ENCODE results near the gene CDKN2AIP. TPM values are rescaled to one million over a fixed set of nuclear protein-coding genes. Genes with fewer than 3 reads are reported as not detected.
"Not testable (repeated sequence)": the region's sequence is repeated elsewhere in the genome, so short reads cannot be mapped to it uniquely, and the experiment has no call there.

The CDKN2AIP gene
- total RNA-seq, 1 donor from 2014 or later, result 10.6 TPM

- peak; percentile 82 for ATAC-seq
- DNase-seq (ENCODE audit: missing footprints), result peak; percentile 91
- intact Hi-C loops (cut with DNase I), result loop anchor here (1.0 to 5.0 kb wide), 3 partner anchors 130 to 695 kb away; partner anchors contain the start of genes RWDD4 and TRAPPC11
These were observed 27.7 kb downstream of the CDKN2AIP start for GRCh38 chr4:183471946-183472708.

DNA sequence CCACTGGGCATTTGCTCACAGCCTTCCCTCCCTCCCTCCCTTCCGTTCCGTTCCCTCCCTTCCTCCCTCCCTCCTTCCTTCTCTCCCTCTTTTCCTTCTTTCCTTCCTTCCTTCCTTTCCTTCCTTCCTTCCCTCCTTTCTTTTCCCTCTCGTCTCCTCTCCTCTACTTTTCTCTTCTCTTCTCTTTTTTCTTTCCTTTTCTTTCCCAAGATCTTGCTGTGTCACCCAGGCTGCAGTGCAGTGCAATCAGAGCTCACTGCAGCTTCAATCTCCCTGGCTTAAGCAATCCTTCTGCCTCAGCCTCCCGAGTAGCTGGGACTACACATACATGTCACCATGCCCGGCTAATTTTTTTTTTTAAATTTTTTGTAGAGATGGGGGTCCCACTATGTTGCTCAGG lies 33.7 kb downstream of the CDKN2AIP start:
- no peak for ATAC-seq
- intact Hi-C loops (cut with DNase I), result no loop called here
- DNase-seq (ENCODE audit: missing footprints), result no peak

DNA sequence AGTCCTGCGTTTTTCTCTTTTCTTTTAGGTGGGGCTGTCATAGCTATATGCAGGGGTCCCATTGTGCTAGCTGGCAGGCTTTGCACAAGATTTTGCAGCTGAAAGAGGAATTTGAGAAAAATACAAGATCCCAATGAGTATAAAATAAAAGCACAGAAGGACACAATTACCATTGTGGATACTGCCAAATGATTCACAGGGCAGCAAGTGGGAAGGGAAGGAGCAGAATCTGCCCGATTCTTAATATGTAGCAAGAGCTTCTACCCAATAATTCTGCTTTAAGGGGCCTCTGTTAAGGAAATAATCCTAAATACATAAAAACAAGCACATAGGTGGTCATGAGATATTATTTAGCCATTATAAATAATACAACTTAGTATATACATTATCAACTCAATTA lies 34.5 kb downstream of the CDKN2AIP start:
- DNase-seq (ENCODE audit: missing footprints), result no peak
- intact Hi-C loops (cut with DNase I), result no loop called here
- no peak for ATAC-seq

GRCh38 chr4:183482515-183483095 lies 38.2 kb downstream of the CDKN2AIP start:
- ATAC-seq; intact Hi-C loops (cut with DNase I); DNase-seq (ENCODE audit: missing footprints): not testable (repeated sequence)

- intact Hi-C loops (cut with DNase I), result no loop called here
- ATAC-seq, result no peak
- no peak for DNase-seq (ENCODE audit: missing footprints)
These were observed 39.6 kb downstream of the CDKN2AIP start for GRCh38 chr4:183483997-183484396.

- ATAC-seq, result no peak
- intact Hi-C loops (cut with DNase I), result no loop called here
- DNase-seq (ENCODE audit: missing footprints), result no peak
These were observed 41.1 kb downstream of the CDKN2AIP start for GRCh38 chr4:183485411-183486160.

DNA sequence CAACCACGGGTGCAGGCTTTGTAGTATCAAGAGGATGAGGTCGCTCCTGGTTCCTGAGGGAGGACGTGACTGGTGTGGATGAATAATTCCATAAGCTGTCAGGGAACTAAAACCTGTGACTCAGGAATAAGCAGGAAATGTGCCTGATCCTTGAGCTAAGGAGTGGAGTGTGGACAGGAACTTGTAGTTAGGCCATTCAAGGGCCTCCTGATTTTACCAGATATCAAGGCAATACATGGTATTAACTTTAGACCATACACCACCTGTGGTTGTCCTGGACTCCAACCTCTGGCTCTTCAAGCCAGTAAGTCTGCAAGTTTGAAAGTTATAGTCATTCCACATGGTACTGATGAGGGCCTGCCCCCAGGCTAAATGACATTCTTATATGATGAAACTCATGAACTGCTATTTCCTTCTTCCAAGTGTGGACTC lies 48.4 kb downstream of the CDKN2AIP start:
- intact Hi-C loops (cut with DNase I), result no loop called here
- DNase-seq (ENCODE audit: missing footprints), result no peak
- ATAC-seq, result no peak

GRCh38 chr4:183493246-183493645 lies 48.8 kb downstream of the CDKN2AIP start:
- intact Hi-C loops (cut with DNase I), result no loop called here
- no peak for ATAC-seq
- no peak for DNase-seq (ENCODE audit: missing footprints)

GRCh38 chr4:183495184-183495583 lies 50.7 kb downstream of the CDKN2AIP start:
- intact Hi-C loops (cut with DNase I), result no loop called here
- DNase-seq (ENCODE audit: missing footprints) (no peak), ATAC-seq (no peak)

Other genes with a start within 250 kb of the CDKN2AIP start
- not detected for gene CLDN22, start 124.4 kb upstream of the CDKN2AIP start, total RNA-seq
- not detected for gene CLDN24, start 122.2 kb upstream of the CDKN2AIP start, total RNA-seq
- 6.5 TPM for gene ING2, start 60.4 kb downstream of the CDKN2AIP start, total RNA-seq
- gene RWDD4, start 214.5 kb downstream of the CDKN2AIP start, total RNA-seq, result 15.5 TPM
- 17.8 TPM for gene TRAPPC11, start 214.7 kb downstream of the CDKN2AIP start, total RNA-seq

All from Right ventricle myocardium inferior (tissue), 1 donor.